ENCODE data around the gene EVA1B.
A peak's percentile ranks its signal among the peaks of the same experiment; 100 is the strongest.

EVA1B gene

GRCh38 chr1:36305915-36306209, 17.6 kb downstream of the EVA1B start:
- H3K9ac ChIP-seq (ENCODE audit: low read depth, low read length), result peak overlapping the region; percentile 63; the same call in 1 of the 2 replicates
- H3K4me3 ChIP-seq (ENCODE audit: low read depth in 1 of 2, low read length in 2 of 2), result peak overlapping the region in 1 of 2 experiments; percentile 66; a peak in 1 of 4 replicates
- no peaks in the 10 kb centered on the region for H3K27me3 ChIP-seq (ENCODE audit: insufficient read depth, low read length, poor library complexity)
- no peak for DNase-seq
- no peak for ATAC-seq (ENCODE audit: insufficient read depth, low read depth)
- H4K20me1 ChIP-seq (ENCODE audit: insufficient read depth, low read length), result peaks cover 3% of the 10 kb centered on the region; the same call in 1 of the 2 replicates
- H2AFZ ChIP-seq (ENCODE audit: low read depth, low read length), result no peak overlapping the region
- no peaks in the 10 kb centered on the region for H3K79me2 ChIP-seq (ENCODE audit: insufficient read depth, low read length)
- H3K4me1 ChIP-seq (ENCODE audit: insufficient read depth, low read length), result peaks cover 23% of the 10 kb centered on the region
- H3K4me2 ChIP-seq (ENCODE audit: insufficient read depth, low read length), result peak overlapping the region; percentile 90; the same call in 1 of the 2 replicates
- no peaks in the 10 kb centered on the region for H3K9me3 ChIP-seq (ENCODE audit: insufficient read depth, low read length, severe bottlenecking)
- TF ChIP-seq CTCF (IDR thresholded peaks at IDR 0.05; ENCODE audit: borderline replicate concordance, extremely low read depth, low read length, poor library complexity, severe bottlenecking), result no peak
- TF ChIP-seq EZH2 (IDR thresholded peaks at IDR 0.05; ENCODE audit: borderline replicate concordance, low read depth, low read length, severe bottlenecking), result no peak
- peaks cover 32% of the 10 kb centered on the region for H3K36me3 ChIP-seq (ENCODE audit: insufficient read depth, low read length)
- H3K27ac ChIP-seq (ENCODE audit: low read length), result no peak overlapping the region

GRCh38 chr1:36304970-36305914, 18.2 kb downstream of the EVA1B start:
- no peak overlapping the region for H3K4me3 ChIP-seq (ENCODE audit: low read depth in 1 of 2, low read length in 2 of 2)
- H3K4me2 ChIP-seq (ENCODE audit: insufficient read depth, low read length), result peak overlapping the region; percentile 90; the same call in 1 of the 2 replicates
- H3K36me3 ChIP-seq (ENCODE audit: insufficient read depth, low read length), result peaks cover 38% of the 10 kb centered on the region
- peaks cover 23% of the 10 kb centered on the region for H3K4me1 ChIP-seq (ENCODE audit: insufficient read depth, low read length)
- DNase-seq, result no peak
- ATAC-seq (ENCODE audit: insufficient read depth, low read depth), result no peak
- H2AFZ ChIP-seq (ENCODE audit: low read depth, low read length), result no peak overlapping the region
- H3K79me2 ChIP-seq (ENCODE audit: insufficient read depth, low read length), result no peaks in the 10 kb centered on the region
- no peak overlapping the region for H3K27ac ChIP-seq (ENCODE audit: low read length)
- H3K9me3 ChIP-seq (ENCODE audit: insufficient read depth, low read length, severe bottlenecking), result no peaks in the 10 kb centered on the region
- peaks cover 3% of the 10 kb centered on the region; the same call in 1 of the 2 replicates for H4K20me1 ChIP-seq (ENCODE audit: insufficient read depth, low read length)
- TF ChIP-seq EZH2 (IDR thresholded peaks at IDR 0.05; ENCODE audit: borderline replicate concordance, low read depth, low read length, severe bottlenecking) (no peak), CTCF (IDR thresholded peaks at IDR 0.05; ENCODE audit: borderline replicate concordance, extremely low read depth, low read length, poor library complexity, severe bottlenecking) (no peak)
- H3K27me3 ChIP-seq (ENCODE audit: insufficient read depth, low read length, poor library complexity), result no peaks in the 10 kb centered on the region
- H3K9ac ChIP-seq (ENCODE audit: low read depth, low read length), result no peak overlapping the region

GRCh38 chr1:36304521-36304920, 18.9 kb downstream of the EVA1B start:
- Histone ChIP-seq H3K36me3 (ENCODE audit: insufficient read depth, low read length) (peaks cover 45% of the 10 kb centered on the region), H3K9me3 (ENCODE audit: insufficient read depth, low read length, severe bottlenecking) (no peaks in the 10 kb centered on the region), H3K4me1 (ENCODE audit: insufficient read depth, low read length) (peaks cover 23% of the 10 kb centered on the region), H3K27ac (ENCODE audit: low read length) (no peak overlapping the region), H3K27me3 (ENCODE audit: insufficient read depth, low read length, poor library complexity) (no peaks in the 10 kb centered on the region), H2AFZ (ENCODE audit: low read depth, low read length) (no peak overlapping the region), H3K9ac (ENCODE audit: low read depth, low read length) (no peak overlapping the region), H3K4me2 (ENCODE audit: insufficient read depth, low read length) (no peak overlapping the region), H3K79me2 (ENCODE audit: insufficient read depth, low read length) (no peaks in the 10 kb centered on the region), H3K4me3 (ENCODE audit: low read depth in 1 of 2, low read length in 2 of 2) (no peak overlapping the region), H4K20me1 (ENCODE audit: insufficient read depth, low read length) (peaks cover 3% of the 10 kb centered on the region; the same call in 1 of the 2 replicates)
- ATAC-seq (ENCODE audit: insufficient read depth, low read depth) (no peak), DNase-seq (no peak)
- TF ChIP-seq CTCF (IDR thresholded peaks at IDR 0.05; ENCODE audit: borderline replicate concordance, extremely low read depth, low read length, poor library complexity, severe bottlenecking) (no peak), EZH2 (IDR thresholded peaks at IDR 0.05; ENCODE audit: borderline replicate concordance, low read depth, low read length, severe bottlenecking) (no peak)

Data from DND-41 (cell line).